Measurements from ENCODE around the gene RAB22A.

DNA sequence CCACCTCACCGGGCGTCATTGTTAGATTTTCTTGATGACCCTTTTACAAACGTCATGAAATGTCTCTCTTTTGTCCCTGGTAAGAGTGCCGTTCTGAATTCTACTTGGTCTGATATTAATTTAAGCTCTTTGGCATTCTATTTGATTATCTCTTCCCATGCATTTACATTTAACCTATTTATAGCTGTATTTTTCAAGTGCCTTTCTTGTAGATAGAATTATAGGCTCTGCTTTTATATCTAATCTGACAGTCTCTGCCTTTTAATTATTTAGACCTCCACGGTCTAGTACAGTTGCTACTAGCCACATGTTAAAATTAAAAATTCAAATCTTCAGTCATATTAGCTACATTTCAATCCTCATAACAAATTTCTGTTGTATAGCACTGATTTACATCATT, 12.6 kb downstream of the RAB22A start:
- TF ChIP-seq, protein P1, sequence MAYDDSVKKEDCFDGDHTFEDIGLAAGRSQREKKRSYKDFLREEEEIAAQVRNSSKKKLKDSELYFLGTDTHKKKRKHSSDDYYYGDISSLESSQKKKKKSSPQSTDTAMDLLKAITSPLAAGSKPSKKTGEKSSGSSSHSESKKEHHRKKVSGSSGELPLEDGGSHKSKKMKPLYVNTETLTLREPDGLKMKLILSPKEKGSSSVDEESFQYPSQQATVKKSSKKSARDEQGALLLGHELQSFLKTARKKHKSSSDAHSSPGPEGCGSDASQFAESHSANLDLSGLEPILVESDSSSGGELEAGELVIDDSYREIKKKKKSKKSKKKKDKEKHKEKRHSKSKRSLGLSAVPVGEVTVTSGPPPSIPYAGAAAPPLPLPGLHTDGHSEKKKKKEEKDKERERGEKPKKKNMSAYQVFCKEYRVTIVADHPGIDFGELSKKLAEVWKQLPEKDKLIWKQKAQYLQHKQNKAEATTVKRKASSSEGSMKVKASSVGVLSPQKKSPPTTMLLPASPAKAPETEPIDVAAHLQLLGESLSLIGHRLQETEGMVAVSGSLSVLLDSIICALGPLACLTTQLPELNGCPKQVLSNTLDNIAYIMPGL (CRISPR knock-in tag; IDR thresholded peaks at IDR 0.05; ENCODE audit: borderline replicate concordance) = no peak
- no peak for TF ChIP-seq CBX8 (IDR thresholded peaks at IDR 0.05)
- TF ChIP-seq ESRRA (IDR thresholded peaks at IDR 0.05; ENCODE audit: borderline replicate concordance, low read length) = no peak
- TF ChIP-seq, protein P2, sequence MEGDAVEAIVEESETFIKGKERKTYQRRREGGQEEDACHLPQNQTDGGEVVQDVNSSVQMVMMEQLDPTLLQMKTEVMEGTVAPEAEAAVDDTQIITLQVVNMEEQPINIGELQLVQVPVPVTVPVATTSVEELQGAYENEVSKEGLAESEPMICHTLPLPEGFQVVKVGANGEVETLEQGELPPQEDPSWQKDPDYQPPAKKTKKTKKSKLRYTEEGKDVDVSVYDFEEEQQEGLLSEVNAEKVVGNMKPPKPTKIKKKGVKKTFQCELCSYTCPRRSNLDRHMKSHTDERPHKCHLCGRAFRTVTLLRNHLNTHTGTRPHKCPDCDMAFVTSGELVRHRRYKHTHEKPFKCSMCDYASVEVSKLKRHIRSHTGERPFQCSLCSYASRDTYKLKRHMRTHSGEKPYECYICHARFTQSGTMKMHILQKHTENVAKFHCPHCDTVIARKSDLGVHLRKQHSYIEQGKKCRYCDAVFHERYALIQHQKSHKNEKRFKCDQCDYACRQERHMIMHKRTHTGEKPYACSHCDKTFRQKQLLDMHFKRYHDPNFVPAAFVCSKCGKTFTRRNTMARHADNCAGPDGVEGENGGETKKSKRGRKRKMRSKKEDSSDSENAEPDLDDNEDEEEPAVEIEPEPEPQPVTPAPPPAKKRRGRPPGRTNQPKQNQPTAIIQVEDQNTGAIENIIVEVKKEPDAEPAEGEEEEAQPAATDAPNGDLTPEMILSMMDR (IDR thresholded peaks at IDR 0.05) = no peak
- TF ChIP-seq CHD2 (IDR thresholded peaks at IDR 0.05; ENCODE audit: low read length, partially characterized antibody) = no peak
- TF ChIP-seq EP300 (IDR thresholded peaks at IDR 0.05) = no peak
- no peak for TF ChIP-seq POLR2A (IDR thresholded peaks at IDR 0.05; ENCODE audit: low read length)
- TF ChIP-seq EHMT2 (IDR thresholded peaks at IDR 0.05; ENCODE audit: low read depth) = no peak
